Hepatocyte (in vitro differentiated cells): Measurements from ENCODE around the gene CEP170B.
"Not testable (repeated sequence)": the region's sequence is repeated elsewhere in the genome, so short reads cannot be mapped to it uniquely, and the experiment has no call there.

ENCODE experiments used
- EZH2 ChIP-seq: fragments of 200-600 bp; sonication (generic); IDR thresholded peaks from 2 replicates; pipeline ENCODE4 v1.6.1; 2016; ENCODE audit warnings: antibody characterized with exemption, mild to moderate bottlenecking, borderline replicate concordance
- EZH2phosphoT487 ChIP-seq: fragments of 200-600 bp; sonication (generic); IDR thresholded peaks from one replicate; pipeline ENCODE4 v1.6.1; 2018; ENCODE audit warnings: antibody characterized with exemption, mild to moderate bottlenecking, low read depth, moderate library complexity; ENCODE audit not compliant: unreplicated experiment, severe bottlenecking
- TF ChIP-seq, protein P1 (sequence below): fragments of 200-600 bp; sonication (generic); IDR thresholded peaks from 2 replicates; pipeline ENCODE4 v1.5.1; 2016; ENCODE audit warnings: antibody characterized with exemption, mild to moderate bottlenecking; ENCODE audit not compliant: poor library complexity

DNA sequence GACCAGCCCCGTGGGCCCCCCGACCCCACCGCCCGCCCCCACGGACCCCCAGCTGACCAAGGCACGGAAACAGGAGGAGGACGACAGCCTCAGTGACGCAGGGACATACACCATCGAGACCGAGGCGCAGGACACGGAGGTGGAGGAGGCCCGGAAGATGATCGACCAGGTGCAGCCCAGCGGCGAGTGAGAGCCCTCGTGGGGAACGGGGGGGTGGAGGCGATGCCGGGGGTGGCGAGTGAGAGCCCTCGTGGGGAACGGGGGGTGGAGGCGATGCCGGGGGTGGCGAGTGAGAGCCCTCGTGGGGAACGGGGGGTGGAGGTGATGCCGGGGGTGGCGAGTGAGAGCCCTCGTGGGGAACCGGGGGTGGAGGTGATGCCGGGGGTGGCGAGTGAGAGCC, 19.3 kb downstream of the CEP170B start:
- TF ChIP-seq, protein P1, sequence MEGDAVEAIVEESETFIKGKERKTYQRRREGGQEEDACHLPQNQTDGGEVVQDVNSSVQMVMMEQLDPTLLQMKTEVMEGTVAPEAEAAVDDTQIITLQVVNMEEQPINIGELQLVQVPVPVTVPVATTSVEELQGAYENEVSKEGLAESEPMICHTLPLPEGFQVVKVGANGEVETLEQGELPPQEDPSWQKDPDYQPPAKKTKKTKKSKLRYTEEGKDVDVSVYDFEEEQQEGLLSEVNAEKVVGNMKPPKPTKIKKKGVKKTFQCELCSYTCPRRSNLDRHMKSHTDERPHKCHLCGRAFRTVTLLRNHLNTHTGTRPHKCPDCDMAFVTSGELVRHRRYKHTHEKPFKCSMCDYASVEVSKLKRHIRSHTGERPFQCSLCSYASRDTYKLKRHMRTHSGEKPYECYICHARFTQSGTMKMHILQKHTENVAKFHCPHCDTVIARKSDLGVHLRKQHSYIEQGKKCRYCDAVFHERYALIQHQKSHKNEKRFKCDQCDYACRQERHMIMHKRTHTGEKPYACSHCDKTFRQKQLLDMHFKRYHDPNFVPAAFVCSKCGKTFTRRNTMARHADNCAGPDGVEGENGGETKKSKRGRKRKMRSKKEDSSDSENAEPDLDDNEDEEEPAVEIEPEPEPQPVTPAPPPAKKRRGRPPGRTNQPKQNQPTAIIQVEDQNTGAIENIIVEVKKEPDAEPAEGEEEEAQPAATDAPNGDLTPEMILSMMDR, result not testable (repeated sequence)
- TF ChIP-seq EZH2, EZH2phosphoT487: not testable (repeated sequence)
